GM15510 (cell line): Measurements from ENCODE around the gene SORBS1.

Experiments
- POLR2A ChIP-seq: IDR thresholded peaks from 3 replicates; pipeline ENCODE4 v1.6.1; 2011; ENCODE audit warnings: borderline replicate concordance; ENCODE audit not compliant: insufficient read length; ENCODE audit errors: extremely low read depth

SORBS1 gene

GRCh38 chr10:95296764-95297163, 264.4 kb downstream of the SORBS1 start:
- no peak for TF ChIP-seq POLR2A

GRCh38 chr10:95295031-95295755, 266.0 kb downstream of the SORBS1 start:
- TF ChIP-seq POLR2A = peak; percentile 75

GRCh38 chr10:95293631-95294030, 267.5 kb downstream of the SORBS1 start:
- no peak for TF ChIP-seq POLR2A

- no peak for TF ChIP-seq POLR2A
Measured at GRCh38 chr10:95291365-95292039, 269.7 kb downstream of the SORBS1 start.

- TF ChIP-seq POLR2A = peak; percentile 83
Measured at GRCh38 chr10:95290461-95291364, 270.5 kb downstream of the SORBS1 start, which contains the start of gene PDLIM1. PDLIM1 (minus strand) TSS chr10:95291003; CDS start chr10:95290915, 88 bp downstream.

- no peak for TF ChIP-seq POLR2A
Measured at GRCh38 chr10:95289921-95290421, 271.2 kb downstream of the SORBS1 start.

- TF ChIP-seq POLR2A = no peak
Measured at GRCh38 chr10:95289003-95289920, 271.9 kb downstream of the SORBS1 start.

GRCh38 chr10:95288303-95288702, 272.9 kb downstream of the SORBS1 start:
- TF ChIP-seq POLR2A = no peak

GRCh38 chr10:95287281-95287680, 273.9 kb downstream of the SORBS1 start:
- no peak for TF ChIP-seq POLR2A

GRCh38 chr10:95286707-95287106, 274.5 kb downstream of the SORBS1 start:
- TF ChIP-seq POLR2A = no peak

- TF ChIP-seq POLR2A = no peak
Measured at GRCh38 chr10:95285556-95285955, 275.6 kb downstream of the SORBS1 start.

GRCh38 chr10:95284807-95285206, 276.4 kb downstream of the SORBS1 start:
- no peak for TF ChIP-seq POLR2A

- no peak for TF ChIP-seq POLR2A
Measured at GRCh38 chr10:95282107-95282506, 279.1 kb downstream of the SORBS1 start.

- TF ChIP-seq POLR2A = no peak
Measured at GRCh38 chr10:95281206-95281605, 280.0 kb downstream of the SORBS1 start.
